ENCODE measurements around the gene CHIT1.

DNA sequence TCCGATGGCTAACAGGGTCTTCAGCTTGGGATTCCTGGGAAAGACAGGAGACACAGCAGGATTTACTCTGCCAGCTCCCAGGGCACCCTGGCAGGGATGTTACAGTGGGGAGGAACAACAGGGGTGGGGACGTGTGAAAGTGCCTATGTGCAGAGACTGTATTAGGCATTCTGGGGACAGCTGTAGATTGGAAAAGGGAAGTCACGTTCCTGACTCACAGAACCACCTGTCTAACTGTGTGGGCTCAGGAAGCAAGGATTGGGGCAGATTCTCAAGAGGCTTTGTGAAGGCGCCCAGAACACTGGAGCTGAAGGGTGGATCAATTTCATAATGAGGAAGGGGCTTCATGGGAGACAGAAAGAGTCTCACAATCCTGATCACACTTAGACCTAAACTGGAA lies 4.4 kb downstream of the CHIT1 start:
- TF ChIP-seq, protein P1, sequence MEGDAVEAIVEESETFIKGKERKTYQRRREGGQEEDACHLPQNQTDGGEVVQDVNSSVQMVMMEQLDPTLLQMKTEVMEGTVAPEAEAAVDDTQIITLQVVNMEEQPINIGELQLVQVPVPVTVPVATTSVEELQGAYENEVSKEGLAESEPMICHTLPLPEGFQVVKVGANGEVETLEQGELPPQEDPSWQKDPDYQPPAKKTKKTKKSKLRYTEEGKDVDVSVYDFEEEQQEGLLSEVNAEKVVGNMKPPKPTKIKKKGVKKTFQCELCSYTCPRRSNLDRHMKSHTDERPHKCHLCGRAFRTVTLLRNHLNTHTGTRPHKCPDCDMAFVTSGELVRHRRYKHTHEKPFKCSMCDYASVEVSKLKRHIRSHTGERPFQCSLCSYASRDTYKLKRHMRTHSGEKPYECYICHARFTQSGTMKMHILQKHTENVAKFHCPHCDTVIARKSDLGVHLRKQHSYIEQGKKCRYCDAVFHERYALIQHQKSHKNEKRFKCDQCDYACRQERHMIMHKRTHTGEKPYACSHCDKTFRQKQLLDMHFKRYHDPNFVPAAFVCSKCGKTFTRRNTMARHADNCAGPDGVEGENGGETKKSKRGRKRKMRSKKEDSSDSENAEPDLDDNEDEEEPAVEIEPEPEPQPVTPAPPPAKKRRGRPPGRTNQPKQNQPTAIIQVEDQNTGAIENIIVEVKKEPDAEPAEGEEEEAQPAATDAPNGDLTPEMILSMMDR (IDR thresholded peaks at IDR 0.05; ENCODE audit: low read length): no peak
- TF ChIP-seq EZH2 (optimal IDR thresholded peaks at IDR 0.05; ENCODE audit: low read depth, low read length): no peak

Data from MM.1S (cell line).